Peyer's patch (tissue), 4 donors: ENCODE data around the gene RGS19.

Experiments
- POLR2A ChIP-seq, 2 donors: fragments of 450-650 bp; IDR thresholded peaks; one replicate each; pipeline ENCODE4 v1.5.1; 2017; ENCODE audit warnings: antibody characterized with exemption in 2 of 2, mild to moderate bottlenecking in 2 of 2, moderate library complexity in 2 of 2
- TF ChIP-seq, protein P1 (sequence below), 6 experiments: fragments of 450-650 bp in 4 of 6; fragments of 200-600 bp in 2 of 6; sonication (generic) in 1 of 6; IDR thresholded peaks; one replicate each; pipeline ENCODE4 v1.5.1; 2017 to 2019; ENCODE audit warnings: antibody characterized with exemption in 6 of 6, mild to moderate bottlenecking in 3 of 6, moderate library complexity in 1 of 6

- TF ChIP-seq, protein P1, sequence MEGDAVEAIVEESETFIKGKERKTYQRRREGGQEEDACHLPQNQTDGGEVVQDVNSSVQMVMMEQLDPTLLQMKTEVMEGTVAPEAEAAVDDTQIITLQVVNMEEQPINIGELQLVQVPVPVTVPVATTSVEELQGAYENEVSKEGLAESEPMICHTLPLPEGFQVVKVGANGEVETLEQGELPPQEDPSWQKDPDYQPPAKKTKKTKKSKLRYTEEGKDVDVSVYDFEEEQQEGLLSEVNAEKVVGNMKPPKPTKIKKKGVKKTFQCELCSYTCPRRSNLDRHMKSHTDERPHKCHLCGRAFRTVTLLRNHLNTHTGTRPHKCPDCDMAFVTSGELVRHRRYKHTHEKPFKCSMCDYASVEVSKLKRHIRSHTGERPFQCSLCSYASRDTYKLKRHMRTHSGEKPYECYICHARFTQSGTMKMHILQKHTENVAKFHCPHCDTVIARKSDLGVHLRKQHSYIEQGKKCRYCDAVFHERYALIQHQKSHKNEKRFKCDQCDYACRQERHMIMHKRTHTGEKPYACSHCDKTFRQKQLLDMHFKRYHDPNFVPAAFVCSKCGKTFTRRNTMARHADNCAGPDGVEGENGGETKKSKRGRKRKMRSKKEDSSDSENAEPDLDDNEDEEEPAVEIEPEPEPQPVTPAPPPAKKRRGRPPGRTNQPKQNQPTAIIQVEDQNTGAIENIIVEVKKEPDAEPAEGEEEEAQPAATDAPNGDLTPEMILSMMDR (IDR thresholded peaks at IDR 0.05) = no peak
- TF ChIP-seq POLR2A (IDR thresholded peaks at IDR 0.05) = no peak
Measured at GRCh38 chr20:64045346-64046011, 33.8 kb downstream of the RGS19 start.
